WTC11 (cell line): ENCODE measurements around the gene SLC35F1. TPM values are rescaled to one million over a fixed set of nuclear protein-coding genes. Genes with fewer than 3 reads are reported as not detected.

Source experiments
- ATAC-seq: fragments of 200-7000 bp; cut with Tn5 transposase; 2 replicates; pipeline ENCODE4 v1.10.0; 2021; ENCODE audit warnings: mild to moderate bottlenecking, moderate library complexity
- CTCF ChIA-PET: fragments of 300-600 bp; sonication (Branson Sonifier 250); formaldehyde crosslinking; loops from one replicate; lab custom pipeline; 2021; ENCODE audit warnings: antibody characterized with exemption; lab: Charles Lee
- POLR2A ChIA-PET: fragments of 350-600 bp; sonication (Branson Sonifier 250); formaldehyde crosslinking; loops from one replicate; lab custom pipeline; 2021; ENCODE audit warnings: antibody characterized with exemption; lab: Charles Lee
- DNase-seq: peaks from one replicate; pipeline ENCODE4 v3.0.0; 2021; ENCODE audit warnings: low spot score
- H3K27ac Mint-ChIP-seq: 2 replicates; pipeline ENCODE4 v1.8.0; 2021; ENCODE audit warnings: mixed read lengths
- H3K27me3 Mint-ChIP-seq: 2 replicates; pipeline ENCODE4 v1.8.0; 2021; ENCODE audit warnings: low read depth, mild to moderate bottlenecking, moderate library complexity, mixed read lengths
- H3K36me3 Mint-ChIP-seq: 2 replicates; pipeline ENCODE4 v1.8.0; 2021; ENCODE audit warnings: mixed read lengths
- H3K4me1 Mint-ChIP-seq: 2 replicates; pipeline ENCODE4 v1.8.0; 2022; ENCODE audit warnings: mixed read lengths
- H3K4me3 Mint-ChIP-seq: 2 replicates; pipeline ENCODE4 v1.8.0; 2021; ENCODE audit warnings: mild to moderate bottlenecking, moderate library complexity, mixed read lengths
- H3K9me3 Mint-ChIP-seq: 2 replicates; pipeline ENCODE4 v1.8.0; 2021; ENCODE audit warnings: mixed read lengths
- CBFB ChIP-seq: sonication (generic); formaldehyde crosslinking; IDR thresholded peaks from 2 replicates; pipeline ENCODE4 v1.8.1; 2022; ENCODE audit warnings: mild to moderate bottlenecking, low read depth, missing genetic modification reagents
- FOXJ3 ChIP-seq: sonication (generic); formaldehyde crosslinking; IDR thresholded peaks from 2 replicates; pipeline ENCODE4 v1.9.0; 2021; ENCODE audit warnings: missing genetic modification reagents, mild to moderate bottlenecking, borderline replicate concordance
- HMGXB4 ChIP-seq: sonication (generic); formaldehyde crosslinking; IDR thresholded peaks from 2 replicates; pipeline ENCODE4 v1.8.1; 2023; ENCODE audit warnings: mild to moderate bottlenecking, moderate library complexity, missing genetic modification reagents
- NFATC4 ChIP-seq: fragments of 250-450 bp; sonication (Bioruptor Pico); IDR thresholded peaks from 2 replicates; pipeline ENCODE4 v1.9.0; 2021; ENCODE audit warnings: mild to moderate bottlenecking
- SMAD3 ChIP-seq: sonication (generic); formaldehyde crosslinking; IDR thresholded peaks from 2 replicates; pipeline ENCODE4 v1.8.0; 2022; ENCODE audit warnings: missing genetic modification reagents, mild to moderate bottlenecking, borderline replicate concordance
- SMAD4 ChIP-seq: sonication (generic); formaldehyde crosslinking; IDR thresholded peaks from 2 replicates; pipeline ENCODE4 v1.8.0; 2022; ENCODE audit warnings: mild to moderate bottlenecking, missing genetic modification reagents
- ZBTB43 ChIP-seq: sonication (generic); formaldehyde crosslinking; IDR thresholded peaks from 2 replicates; pipeline ENCODE4 v1.8.1; 2023; ENCODE audit warnings: mild to moderate bottlenecking, missing genetic modification reagents
- ZNF219 ChIP-seq: sonication (generic); formaldehyde crosslinking; IDR thresholded peaks from 2 replicates; pipeline ENCODE4 v1.8.0; 2023; ENCODE audit warnings: missing genetic modification reagents, mild to moderate bottlenecking, borderline replicate concordance
- ZNF317 ChIP-seq: sonication (generic); formaldehyde crosslinking; IDR thresholded peaks from 2 replicates; pipeline ENCODE4 v1.8.1; 2023; ENCODE audit warnings: low read depth, mild to moderate bottlenecking, moderate library complexity, missing genetic modification reagents, borderline replicate concordance
- total RNA-seq: library from RNA; stranded (reverse); gene quantifications from 3 replicates; pipeline ENCODE4 v1.2.3, GENCODE V29; 2021
- TF ChIP-seq, protein P1 (sequence below): fragments of 250-450 bp; sonication (Bioruptor Pico); IDR thresholded peaks from 2 replicates; pipeline ENCODE4 v1.9.0; 2021; ENCODE audit warnings: mild to moderate bottlenecking, borderline replicate concordance
- TF ChIP-seq, protein P2 (sequence below): fragments of 250-450 bp; sonication (Bioruptor Pico); IDR thresholded peaks from 2 replicates; pipeline ENCODE4 v1.9.0; 2021; ENCODE audit warnings: mild to moderate bottlenecking
- TF ChIP-seq, protein P3 (sequence below): sonication (generic); formaldehyde crosslinking; IDR thresholded peaks from 2 replicates; pipeline ENCODE4 v1.8.1; 2022; ENCODE audit warnings: mild to moderate bottlenecking, missing genetic modification reagents, moderate library complexity, borderline replicate concordance

SLC35F1 gene
- total RNA-seq, 1 experiment from 2014 or later: 11.0 TPM

DNA sequence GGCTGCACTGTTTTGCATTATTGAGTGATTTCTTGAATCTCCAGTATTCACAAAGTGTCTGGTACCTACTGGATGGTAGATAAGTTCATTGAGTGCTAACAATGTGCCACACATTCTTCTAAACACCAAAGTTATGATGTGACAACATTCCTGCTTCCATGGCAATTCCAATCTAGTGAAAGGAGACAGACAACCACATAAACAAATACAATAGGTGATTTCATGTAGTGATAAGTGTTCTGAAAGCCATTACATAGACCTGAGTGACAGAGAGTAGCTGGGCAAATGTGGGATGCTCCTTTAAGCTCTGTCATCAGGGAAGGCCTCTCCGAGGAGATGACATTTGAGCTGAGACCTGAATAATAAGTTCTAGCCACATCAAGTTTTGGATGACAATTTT is 295.5 kb downstream of the SLC35F1 start:
- no peak overlapping the region for H3K4me3 Mint-ChIP-seq
- DNase-seq (no peak), ATAC-seq (no peak)
- ChIA-PET CTCF (no interaction called here), POLR2A (no interaction called here)
- no peaks in the 10 kb centered on the region for H3K27me3 Mint-ChIP-seq
- H3K9me3 Mint-ChIP-seq: peaks cover 8% of the 10 kb centered on the region; the same call in 1 of the 2 replicates
- H3K4me1 Mint-ChIP-seq: peaks cover 20% of the 10 kb centered on the region
- H3K36me3 Mint-ChIP-seq: peaks cover 6% of the 10 kb centered on the region; the same call in 1 of the 2 replicates
- TF ChIP-seq, protein P1, sequence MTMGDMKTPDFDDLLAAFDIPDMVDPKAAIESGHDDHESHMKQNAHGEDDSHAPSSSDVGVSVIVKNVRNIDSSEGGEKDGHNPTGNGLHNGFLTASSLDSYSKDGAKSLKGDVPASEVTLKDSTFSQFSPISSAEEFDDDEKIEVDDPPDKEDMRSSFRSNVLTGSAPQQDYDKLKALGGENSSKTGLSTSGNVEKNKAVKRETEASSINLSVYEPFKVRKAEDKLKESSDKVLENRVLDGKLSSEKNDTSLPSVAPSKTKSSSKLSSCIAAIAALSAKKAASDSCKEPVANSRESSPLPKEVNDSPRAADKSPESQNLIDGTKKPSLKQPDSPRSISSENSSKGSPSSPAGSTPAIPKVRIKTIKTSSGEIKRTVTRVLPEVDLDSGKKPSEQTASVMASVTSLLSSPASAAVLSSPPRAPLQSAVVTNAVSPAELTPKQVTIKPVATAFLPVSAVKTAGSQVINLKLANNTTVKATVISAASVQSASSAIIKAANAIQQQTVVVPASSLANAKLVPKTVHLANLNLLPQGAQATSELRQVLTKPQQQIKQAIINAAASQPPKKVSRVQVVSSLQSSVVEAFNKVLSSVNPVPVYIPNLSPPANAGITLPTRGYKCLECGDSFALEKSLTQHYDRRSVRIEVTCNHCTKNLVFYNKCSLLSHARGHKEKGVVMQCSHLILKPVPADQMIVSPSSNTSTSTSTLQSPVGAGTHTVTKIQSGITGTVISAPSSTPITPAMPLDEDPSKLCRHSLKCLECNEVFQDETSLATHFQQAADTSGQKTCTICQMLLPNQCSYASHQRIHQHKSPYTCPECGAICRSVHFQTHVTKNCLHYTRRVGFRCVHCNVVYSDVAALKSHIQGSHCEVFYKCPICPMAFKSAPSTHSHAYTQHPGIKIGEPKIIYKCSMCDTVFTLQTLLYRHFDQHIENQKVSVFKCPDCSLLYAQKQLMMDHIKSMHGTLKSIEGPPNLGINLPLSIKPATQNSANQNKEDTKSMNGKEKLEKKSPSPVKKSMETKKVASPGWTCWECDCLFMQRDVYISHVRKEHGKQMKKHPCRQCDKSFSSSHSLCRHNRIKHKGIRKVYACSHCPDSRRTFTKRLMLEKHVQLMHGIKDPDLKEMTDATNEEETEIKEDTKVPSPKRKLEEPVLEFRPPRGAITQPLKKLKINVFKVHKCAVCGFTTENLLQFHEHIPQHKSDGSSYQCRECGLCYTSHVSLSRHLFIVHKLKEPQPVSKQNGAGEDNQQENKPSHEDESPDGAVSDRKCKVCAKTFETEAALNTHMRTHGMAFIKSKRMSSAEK (CRISPR knock-in tag): no peak
- no peak for TF ChIP-seq HMGXB4 (CRISPR knock-in tag)
- no peak overlapping the region for H3K27ac Mint-ChIP-seq

GRCh38 chr6:118203545-118203944 is 296.5 kb downstream of the SLC35F1 start:
- Mint-ChIP-seq H3K9me3 (peaks cover 7% of the 10 kb centered on the region; the same call in 1 of the 2 replicates), H3K4me3 (no peak overlapping the region), H3K27me3 (no peaks in the 10 kb centered on the region), H3K27ac (no peak overlapping the region), H3K36me3 (peaks cover 5% of the 10 kb centered on the region; the same call in 1 of the 2 replicates), H3K4me1 (peaks cover 16% of the 10 kb centered on the region)
- TF ChIP-seq ZNF317 (no peak), NFATC4 (CRISPR knock-in tag) (no peak), SMAD3 (CRISPR knock-in tag) (no peak), CBFB (CRISPR knock-in tag) (no peak), ZNF219 (no peak)
- TF ChIP-seq, protein P2, sequence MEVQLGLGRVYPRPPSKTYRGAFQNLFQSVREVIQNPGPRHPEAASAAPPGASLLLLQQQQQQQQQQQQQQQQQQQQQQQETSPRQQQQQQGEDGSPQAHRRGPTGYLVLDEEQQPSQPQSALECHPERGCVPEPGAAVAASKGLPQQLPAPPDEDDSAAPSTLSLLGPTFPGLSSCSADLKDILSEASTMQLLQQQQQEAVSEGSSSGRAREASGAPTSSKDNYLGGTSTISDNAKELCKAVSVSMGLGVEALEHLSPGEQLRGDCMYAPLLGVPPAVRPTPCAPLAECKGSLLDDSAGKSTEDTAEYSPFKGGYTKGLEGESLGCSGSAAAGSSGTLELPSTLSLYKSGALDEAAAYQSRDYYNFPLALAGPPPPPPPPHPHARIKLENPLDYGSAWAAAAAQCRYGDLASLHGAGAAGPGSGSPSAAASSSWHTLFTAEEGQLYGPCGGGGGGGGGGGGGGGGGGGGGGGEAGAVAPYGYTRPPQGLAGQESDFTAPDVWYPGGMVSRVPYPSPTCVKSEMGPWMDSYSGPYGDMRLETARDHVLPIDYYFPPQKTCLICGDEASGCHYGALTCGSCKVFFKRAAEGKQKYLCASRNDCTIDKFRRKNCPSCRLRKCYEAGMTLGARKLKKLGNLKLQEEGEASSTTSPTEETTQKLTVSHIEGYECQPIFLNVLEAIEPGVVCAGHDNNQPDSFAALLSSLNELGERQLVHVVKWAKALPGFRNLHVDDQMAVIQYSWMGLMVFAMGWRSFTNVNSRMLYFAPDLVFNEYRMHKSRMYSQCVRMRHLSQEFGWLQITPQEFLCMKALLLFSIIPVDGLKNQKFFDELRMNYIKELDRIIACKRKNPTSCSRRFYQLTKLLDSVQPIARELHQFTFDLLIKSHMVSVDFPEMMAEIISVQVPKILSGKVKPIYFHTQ (CRISPR knock-in tag): no peak
- ChIA-PET POLR2A (no interaction called here), CTCF (no interaction called here)
- DNase-seq (no peak), ATAC-seq (no peak)

- ChIA-PET CTCF (no interaction called here), POLR2A (no interaction called here)
- DNase-seq: no peak
- no peaks in the 10 kb centered on the region for H3K36me3 Mint-ChIP-seq
- no peaks in the 10 kb centered on the region for H3K27me3 Mint-ChIP-seq
- TF ChIP-seq ZBTB43 (CRISPR knock-in tag): no peak
- TF ChIP-seq, protein P3, sequence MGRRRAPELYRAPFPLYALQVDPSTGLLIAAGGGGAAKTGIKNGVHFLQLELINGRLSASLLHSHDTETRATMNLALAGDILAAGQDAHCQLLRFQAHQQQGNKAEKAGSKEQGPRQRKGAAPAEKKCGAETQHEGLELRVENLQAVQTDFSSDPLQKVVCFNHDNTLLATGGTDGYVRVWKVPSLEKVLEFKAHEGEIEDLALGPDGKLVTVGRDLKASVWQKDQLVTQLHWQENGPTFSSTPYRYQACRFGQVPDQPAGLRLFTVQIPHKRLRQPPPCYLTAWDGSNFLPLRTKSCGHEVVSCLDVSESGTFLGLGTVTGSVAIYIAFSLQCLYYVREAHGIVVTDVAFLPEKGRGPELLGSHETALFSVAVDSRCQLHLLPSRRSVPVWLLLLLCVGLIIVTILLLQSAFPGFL (CRISPR knock-in tag): no peak
- no peak for TF ChIP-seq SMAD4
- no peak for TF ChIP-seq FOXJ3 (CRISPR knock-in tag)
- TF ChIP-seq, all 79 proteins: peak for 0
- Mint-ChIP-seq H3K9me3 (no peaks in the 10 kb centered on the region; the same call in 1 of the 2 replicates), H3K27ac (no peak overlapping the region), H3K4me3 (no peak overlapping the region), H3K4me1 (peaks cover 28% of the 10 kb centered on the region)
- no peak for ATAC-seq
Observed at GRCh38 chr6:118206221-118206620, 299.2 kb downstream of the SLC35F1 start.
